ENCODE data around the gene NUF2.

NUF2 gene

DNA sequence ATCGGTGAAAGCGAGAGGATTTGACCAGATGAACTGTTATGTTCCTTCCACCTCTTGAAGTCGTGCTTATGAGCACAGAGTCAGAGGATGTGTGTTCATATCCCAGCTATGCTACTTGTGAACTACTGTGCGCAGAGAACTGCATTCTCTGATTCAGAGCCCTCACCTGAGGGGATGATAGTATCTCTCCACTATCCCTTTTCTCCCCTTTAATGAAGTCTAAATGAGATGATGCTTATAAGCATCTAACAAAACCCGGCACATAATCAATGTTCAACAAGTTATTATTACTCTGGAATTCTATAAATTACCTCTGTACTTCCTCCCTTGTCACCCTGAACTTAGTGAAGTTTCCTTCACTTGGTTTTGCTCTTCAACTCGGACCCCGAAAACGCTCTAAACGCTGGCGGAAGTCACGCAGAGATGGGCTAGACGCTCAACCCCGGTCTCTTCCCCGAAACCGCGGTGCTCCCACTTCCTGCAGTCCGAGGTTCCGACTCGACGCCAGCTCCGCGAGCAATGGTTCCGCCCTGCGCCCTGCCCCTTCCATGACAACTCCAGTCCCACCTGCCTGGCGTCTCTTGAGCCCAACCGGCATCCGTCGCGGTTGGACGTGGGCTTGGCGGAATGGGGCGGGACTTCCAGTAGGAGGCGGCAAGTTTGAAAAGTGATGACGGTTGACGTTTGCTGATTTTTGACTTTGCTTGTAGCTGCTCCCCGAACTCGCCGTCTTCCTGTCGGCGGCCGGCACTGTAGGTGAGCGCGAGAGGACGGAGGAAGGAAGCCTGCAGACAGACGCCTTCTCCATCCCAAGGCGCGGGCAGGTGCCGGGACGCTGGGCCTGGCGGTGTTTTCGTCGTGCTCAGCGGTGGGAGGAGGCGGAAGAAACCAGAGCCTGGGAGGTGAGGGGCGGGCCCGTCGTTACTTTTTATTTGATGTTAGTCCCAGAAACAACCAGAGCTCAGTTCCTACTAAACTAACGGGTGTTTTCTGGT, at the start of gene NUF2:
Gene NUF2, plus strand, starts transcription at position 644 of the 995 bp plus-strand sequence. CDS start 4,098 bp downstream, outside the sequence.
- TF ChIP-seq, protein P1, sequence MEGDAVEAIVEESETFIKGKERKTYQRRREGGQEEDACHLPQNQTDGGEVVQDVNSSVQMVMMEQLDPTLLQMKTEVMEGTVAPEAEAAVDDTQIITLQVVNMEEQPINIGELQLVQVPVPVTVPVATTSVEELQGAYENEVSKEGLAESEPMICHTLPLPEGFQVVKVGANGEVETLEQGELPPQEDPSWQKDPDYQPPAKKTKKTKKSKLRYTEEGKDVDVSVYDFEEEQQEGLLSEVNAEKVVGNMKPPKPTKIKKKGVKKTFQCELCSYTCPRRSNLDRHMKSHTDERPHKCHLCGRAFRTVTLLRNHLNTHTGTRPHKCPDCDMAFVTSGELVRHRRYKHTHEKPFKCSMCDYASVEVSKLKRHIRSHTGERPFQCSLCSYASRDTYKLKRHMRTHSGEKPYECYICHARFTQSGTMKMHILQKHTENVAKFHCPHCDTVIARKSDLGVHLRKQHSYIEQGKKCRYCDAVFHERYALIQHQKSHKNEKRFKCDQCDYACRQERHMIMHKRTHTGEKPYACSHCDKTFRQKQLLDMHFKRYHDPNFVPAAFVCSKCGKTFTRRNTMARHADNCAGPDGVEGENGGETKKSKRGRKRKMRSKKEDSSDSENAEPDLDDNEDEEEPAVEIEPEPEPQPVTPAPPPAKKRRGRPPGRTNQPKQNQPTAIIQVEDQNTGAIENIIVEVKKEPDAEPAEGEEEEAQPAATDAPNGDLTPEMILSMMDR (IDR thresholded peaks at IDR 0.05), result no peak

DNA sequence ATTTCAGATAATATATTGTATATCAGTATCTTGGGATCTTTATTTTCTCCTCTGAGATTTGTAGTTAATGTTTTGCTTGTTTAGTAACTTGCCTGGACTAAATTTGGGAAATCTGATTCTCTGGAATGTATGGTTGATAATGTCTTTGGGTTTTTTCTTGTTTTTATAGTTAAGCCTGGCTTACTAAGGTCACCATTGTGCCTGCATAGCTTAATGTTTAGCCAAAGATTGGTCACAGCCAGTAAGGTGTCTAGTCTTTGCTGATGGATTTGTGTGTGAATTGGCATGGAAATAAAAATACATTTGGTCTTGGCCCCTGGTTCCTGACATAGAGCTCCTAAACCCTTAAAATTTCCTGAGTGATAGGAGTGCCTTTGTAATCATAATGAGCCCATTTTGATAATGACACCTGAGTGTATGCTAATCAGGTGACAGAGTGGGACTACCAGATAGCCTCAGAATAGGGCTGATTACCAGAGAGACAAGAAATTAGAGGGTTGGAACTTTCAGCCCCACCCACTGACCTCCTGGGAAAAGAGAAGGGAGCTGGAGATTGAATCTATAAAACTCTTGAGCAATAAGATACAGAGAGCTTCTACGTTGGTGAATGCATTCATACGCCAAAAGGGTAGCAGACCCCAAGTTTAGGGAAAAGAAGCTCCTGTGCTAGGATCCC, 47.9 kb upstream of the NUF2 start:
- TF ChIP-seq, protein P1 (IDR thresholded peaks at IDR 0.05), result no peak

DNA sequence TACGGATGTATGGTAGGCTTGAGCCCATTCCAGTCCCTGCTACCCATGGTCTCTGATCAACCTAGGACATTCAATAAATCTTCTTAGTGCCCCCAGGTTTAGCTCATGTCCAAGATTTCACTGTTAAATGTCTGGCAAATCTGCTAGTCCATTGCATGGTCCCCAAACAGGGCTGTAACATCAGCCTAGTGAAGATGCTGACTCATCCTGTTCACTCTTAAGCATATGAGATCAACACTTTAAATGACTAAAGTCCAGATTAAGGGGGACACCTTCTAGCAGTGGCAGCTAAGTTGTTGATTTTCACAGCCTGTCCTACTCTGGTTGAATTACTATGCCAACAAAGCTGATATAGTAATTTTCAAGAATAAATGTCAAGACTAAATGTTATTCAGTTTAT, 46.5 kb upstream of the NUF2 start:
- TF ChIP-seq, protein P1 (IDR thresholded peaks at IDR 0.05), result no peak

DNA sequence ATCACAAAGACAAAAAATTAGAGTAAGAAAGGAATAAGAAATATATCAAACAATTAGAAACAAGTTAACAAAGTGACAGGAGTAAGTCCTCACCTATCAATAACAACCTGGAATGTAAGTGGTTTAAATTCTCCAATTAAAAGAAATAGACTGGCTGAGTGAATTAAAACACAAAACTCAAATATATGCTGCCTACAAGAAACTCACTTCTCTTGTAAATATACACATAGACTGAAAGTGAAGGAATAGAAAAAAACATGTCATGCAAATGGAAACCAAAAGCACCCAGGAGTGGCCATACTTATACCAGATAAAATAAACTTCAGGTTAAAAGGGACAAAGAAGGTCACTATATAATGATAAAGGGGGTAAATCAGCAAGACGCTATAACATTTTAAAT, 43.2 kb upstream of the NUF2 start:
- TF ChIP-seq, protein P1 (IDR thresholded peaks at IDR 0.05), result no peak

DNA sequence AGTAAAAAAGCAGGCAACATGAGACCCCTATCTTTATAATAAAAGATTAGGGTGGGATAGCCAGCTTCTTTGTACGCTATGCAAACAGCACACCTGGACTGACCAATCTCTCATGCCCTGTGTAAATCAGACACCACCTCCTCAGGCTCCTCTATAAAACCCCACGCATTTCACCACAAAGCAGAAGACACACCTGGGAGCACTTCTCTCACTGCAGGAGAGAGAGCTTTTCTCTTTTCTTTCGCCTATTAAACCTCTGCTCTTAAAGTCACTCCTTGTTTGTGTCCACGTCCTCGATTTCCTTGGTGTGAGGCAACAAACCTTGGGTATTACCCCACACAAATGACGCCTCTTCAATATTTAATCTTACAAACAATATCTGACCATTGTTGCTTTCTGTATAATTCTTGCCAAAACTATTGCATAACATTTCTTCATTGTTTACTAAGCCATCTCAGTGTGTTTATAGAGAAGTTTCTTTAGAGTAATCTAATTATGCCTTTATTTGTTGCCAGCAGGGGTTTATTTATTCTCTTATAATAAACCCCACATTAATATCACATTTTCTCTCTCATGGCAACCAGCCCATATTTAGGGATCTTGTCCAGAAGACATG, 31.6 kb upstream of the NUF2 start:
- TF ChIP-seq, protein P1 (IDR thresholded peaks at IDR 0.05), result no peak

DNA sequence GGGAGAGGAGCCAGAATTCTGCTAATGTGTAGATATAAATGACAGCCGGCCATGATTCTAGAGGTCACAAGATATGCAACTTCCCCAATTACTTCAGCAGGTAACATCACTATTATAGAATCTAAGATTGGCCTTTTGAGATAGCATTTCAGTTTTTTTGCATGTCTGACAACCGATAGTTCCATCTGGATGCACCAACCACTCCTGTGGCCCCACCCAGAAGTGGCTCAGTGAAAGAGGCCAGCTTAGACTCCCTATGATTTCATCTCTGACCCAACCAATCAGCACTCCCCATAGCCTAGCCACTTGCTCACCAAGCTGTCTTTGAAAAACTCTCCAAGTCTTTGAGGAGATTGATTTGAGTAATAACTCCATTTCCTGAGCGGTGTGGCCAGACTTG, 30.3 kb upstream of the NUF2 start:
- TF ChIP-seq, protein P1 (IDR thresholded peaks at IDR 0.05), result no peak

DNA sequence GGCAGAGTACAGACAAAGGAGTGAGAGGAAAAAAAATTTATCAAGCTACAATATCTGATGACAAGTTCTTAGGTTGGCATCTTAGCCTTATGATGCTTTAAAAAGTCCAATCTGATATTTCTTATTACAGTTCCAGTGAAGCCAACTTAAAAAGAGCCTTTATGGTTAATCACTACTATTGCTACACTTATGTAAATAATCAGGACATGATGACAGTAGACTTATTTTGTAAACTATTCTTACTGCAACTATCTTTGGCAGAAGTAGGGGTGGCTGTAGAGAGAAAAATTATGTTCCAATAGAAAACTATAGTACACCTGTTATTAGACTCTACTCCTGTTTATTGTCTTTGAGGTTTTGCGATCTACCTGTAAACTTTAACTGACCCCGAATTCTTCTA, 25.8 kb upstream of the NUF2 start:
- TF ChIP-seq, protein P1 (IDR thresholded peaks at IDR 0.05), result no peak

All from LNCAP (cell line).